Transverse colon (tissue), 4 donors: ENCODE results near the gene ST6GAL1. TPM values are rescaled to one million over a fixed set of nuclear protein-coding genes. Genes with fewer than 3 reads are reported as not detected.

ENCODE experiments used
- DNase-seq: peaks from one replicate; pipeline ENCODE4 v3.0.0-alpha.2; 2019
- H3K27ac ChIP-seq, 4 donors: fragments of 200-600 bp; sonication (generic); 2 replicates each; pipeline ENCODE4 v1.5.1; 2016 to 2018; ENCODE audit warnings: inconsistent platforms in 4 of 4
- H3K27me3 ChIP-seq: fragments of 200-600 bp; sonication (generic); 2 replicates; pipeline ENCODE4 v1.5.1; 2017; ENCODE audit warnings: inconsistent platforms
- H3K36me3 ChIP-seq, 4 donors: fragments of 200-600 bp; sonication (generic); 2 replicates each; pipeline ENCODE4 v1.5.1; 2017 to 2019; ENCODE audit warnings: inconsistent platforms in 4 of 4
- H3K4me1 ChIP-seq, 4 donors: fragments of 200-600 bp; sonication (generic); 2 replicates each; pipeline ENCODE4 v1.5.1; 2017 to 2020; ENCODE audit warnings: inconsistent platforms in 4 of 4
- H3K4me3 ChIP-seq, 4 donors: fragments of 200-600 bp; sonication (generic); 1 replicate in 1 of 4; 2 replicates in 3 of 4; pipeline versions ENCODE4 v1.5.1 to v1.6.1; 2017 to 2019; ENCODE audit warnings: inconsistent platforms in 4 of 4
- H3K9me3 ChIP-seq, 2 donors: fragments of 200-600 bp; sonication (generic); 2 replicates each; pipeline ENCODE4 v1.5.1; 2017 to 2019; ENCODE audit warnings: inconsistent platforms in 2 of 2
- CTCF ChIP-seq, 5 experiments: fragments of 200-600 bp in 3 of 5; fragments of 450-650 bp in 2 of 5; sonication (generic) in 3 of 5; IDR thresholded peaks; 1 replicate in 2 of 5; 2 replicates in 3 of 5; pipeline ENCODE4 v1.5.1; 2016 to 2017; ENCODE audit warnings: antibody characterized with exemption in 5 of 5, inconsistent platforms in 3 of 5, mild to moderate bottlenecking in 2 of 5, moderate library complexity in 1 of 5
- EP300 ChIP-seq: sonication (generic); formaldehyde crosslinking; IDR thresholded peaks from one replicate; pipeline ENCODE4 v1.6.1; 2017; ENCODE audit warnings: antibody characterized with exemption, low read depth
- POLR2A ChIP-seq: fragments of 450-650 bp; IDR thresholded peaks from one replicate; pipeline ENCODE4 v1.6.1; 2016; ENCODE audit warnings: antibody characterized with exemption, mild to moderate bottlenecking, moderate library complexity
- POLR2AphosphoS5 ChIP-seq, 3 donors: sonication (generic); formaldehyde crosslinking; IDR thresholded peaks; one replicate each; pipeline ENCODE4 v1.6.1; 2016; ENCODE audit warnings: antibody characterized with exemption in 3 of 3
- WGBS, 2 donors: methylation state at CpG; one replicate each; pipeline ENCODE4 v1.1.5; 2018; ENCODE audit warnings: low coverage in 1 of 2; 5-methylcytosine and 5-hydroxymethylcytosine counted together
- in situ Hi-C, 4 donors: fragments of 200-750 bp; cut with MboI; loops; one replicate each; pipeline versions ENCODE4 v1.15.0 to v1.15.1; 2017; ENCODE audit warnings: low sequenced_read_pairs in 3 of 4, low pct_ligation_motif_present in 1 of 4, low pct_unique_long_range_greater_than_20kb in 1 of 4
- intact Hi-C: fragments of 100-400 bp; cut with DNase I; formaldehyde crosslinking; loops from one replicate; pipeline ENCODE4 v1.15.1; 2023; ENCODE audit warnings: low total_unique reads
- total RNA-seq, 4 donors: library from RNA; depleted of rRNA; stranded (reverse); fragments of >200 nt; gene quantifications; one replicate each; pipeline ENCODE4 v1.1.0, GENCODE V29; 2016

ST6GAL1 gene
- total RNA-seq, 4 donors from 2014 or later: 22.4 to 50.5 (median 31.2) TPM

- no peak for TF ChIP-seq POLR2AphosphoS5 (IDR thresholded peaks at IDR 0.05)
- no peak for TF ChIP-seq POLR2A
- no peak for TF ChIP-seq EP300
- no peak for TF ChIP-seq CTCF (IDR thresholded peaks at IDR 0.05)
- no peaks in the 10 kb centered on the region for H3K27me3 ChIP-seq
- intact Hi-C loops: no loop called here
- no peaks in the 10 kb centered on the region for H3K9me3 ChIP-seq
- DNase-seq: no peak
- H3K4me1 ChIP-seq: no peaks in the 10 kb centered on the region
- in situ Hi-C loops: no loop called here
- 80 to 81% methylated on average over 1 to 3 of the region's 3 CpGs for WGBS, 2 donors
- H3K4me3 ChIP-seq: no peak overlapping the region
- H3K27ac ChIP-seq: peak overlapping the region in 1 of 4 donors; percentile 7
- no peaks in the 10 kb centered on the region for H3K36me3 ChIP-seq
These were observed 141.8 kb downstream of the ST6GAL1 start for GRCh38 chr3:187072102-187072501.

GRCh38 chr3:187072511-187072910, 142.2 kb downstream of the ST6GAL1 start:
- no peak overlapping the region for H3K4me3 ChIP-seq
- H3K4me1 ChIP-seq: no peaks in the 10 kb centered on the region
- no peaks in the 10 kb centered on the region for H3K36me3 ChIP-seq
- no peak for TF ChIP-seq CTCF (IDR thresholded peaks at IDR 0.05)
- no peak for TF ChIP-seq POLR2A
- no peak for TF ChIP-seq POLR2AphosphoS5 (IDR thresholded peaks at IDR 0.05)
- no peak for TF ChIP-seq EP300
- no peak for DNase-seq
- no peaks in the 10 kb centered on the region for H3K27me3 ChIP-seq
- WGBS, 2 donors: 60 to 75% methylated on average over 4 to 5 of the region's 5 CpGs
- no peaks in the 10 kb centered on the region for H3K9me3 ChIP-seq
- intact Hi-C loops (no loop called here), in situ Hi-C loops (no loop called here)
- H3K27ac ChIP-seq: peak overlapping the region in 1 of 4 donors; percentile 7

GRCh38 chr3:187073581-187074098, 143.3 kb downstream of the ST6GAL1 start:
- no peak for TF ChIP-seq POLR2A
- TF ChIP-seq CTCF (IDR thresholded peaks at IDR 0.05): no peak
- TF ChIP-seq POLR2AphosphoS5 (IDR thresholded peaks at IDR 0.05): no peak
- Histone ChIP-seq H3K9me3 (no peaks in the 10 kb centered on the region), H3K27me3 (no peaks in the 10 kb centered on the region), H3K4me1 (no peaks in the 10 kb centered on the region), H3K4me3 (no peak overlapping the region), H3K27ac (peak overlapping the region in 1 of 4 donors; percentile 30), H3K36me3 (no peaks in the 10 kb centered on the region)
- WGBS, 2 donors: 90% methylated on average over 5 of the region's 5 CpGs; no CpG with 5 or more reads in 1 of the 2 donors
- no peak for DNase-seq
- intact Hi-C loops: no loop called here
- in situ Hi-C loops: no loop called here

GRCh38 chr3:187074846-187075245, 144.5 kb downstream of the ST6GAL1 start:
- no peaks in the 10 kb centered on the region for H3K9me3 ChIP-seq
- in situ Hi-C loops (no loop called here), intact Hi-C loops (no loop called here)
- H3K27me3 ChIP-seq: no peaks in the 10 kb centered on the region
- H3K4me3 ChIP-seq: no peak overlapping the region
- H3K4me1 ChIP-seq: no peaks in the 10 kb centered on the region
- TF ChIP-seq EP300 (no peak), CTCF (IDR thresholded peaks at IDR 0.05) (no peak), POLR2AphosphoS5 (IDR thresholded peaks at IDR 0.05) (no peak), POLR2A (no peak)
- H3K36me3 ChIP-seq: no peaks in the 10 kb centered on the region
- DNase-seq: no peak
- no peak overlapping the region for H3K27ac ChIP-seq
